Osteoblast (primary cell): ENCODE measurements around the gene TMEM14C. TPM values are rescaled to one million over a fixed set of nuclear protein-coding genes. Genes with fewer than 3 reads are reported as not detected.

Experiments
- DNase-seq: peaks from one replicate; pipeline ENCODE4 v3.0.0; 2011; ENCODE audit warnings: low spot score, mixed read lengths; ENCODE audit not compliant: insufficient read length; ENCODE audit errors: missing footprints
- H2AFZ ChIP-seq: 2 replicates; pipeline ENCODE4 v1.6.0; 2011; ENCODE audit warnings: mild to moderate bottlenecking, low read length
- H3K27ac ChIP-seq: 2 replicates; pipeline ENCODE4 v1.5.1; 2011; ENCODE audit warnings: mild to moderate bottlenecking, low read depth, low read length, moderate library complexity
- H3K27me3 ChIP-seq: 2 replicates; pipeline ENCODE4 v1.6.0; 2012; ENCODE audit warnings: mild to moderate bottlenecking, control low read depth, inconsistent platforms, low read length, moderate library complexity; ENCODE audit not compliant: insufficient read depth
- H3K36me3 ChIP-seq: 2 replicates; pipeline ENCODE4 v1.5.1; 2011; ENCODE audit warnings: mild to moderate bottlenecking, low read length, control low read depth, moderate library complexity; ENCODE audit not compliant: insufficient read depth
- H3K4me1 ChIP-seq: 2 replicates; pipeline ENCODE4 v1.5.1; 2011; ENCODE audit warnings: mild to moderate bottlenecking, low read length, control low read depth, moderate library complexity; ENCODE audit not compliant: insufficient read depth
- H3K4me2 ChIP-seq: 2 replicates; pipeline ENCODE4 v1.6.0; 2011; ENCODE audit warnings: mild to moderate bottlenecking, low read length; ENCODE audit not compliant: insufficient read depth
- H3K4me3 ChIP-seq: fragments of 200-600 bp; sonication (generic); 3 replicates; pipeline ENCODE4 v1.5.1; 2012; ENCODE audit warnings: mild to moderate bottlenecking, low read length, inconsistent platforms; ENCODE audit not compliant: insufficient read depth
- H3K79me2 ChIP-seq: 2 replicates; pipeline ENCODE4 v1.6.0; 2012; ENCODE audit warnings: mild to moderate bottlenecking, low read length, control low read depth, inconsistent platforms; ENCODE audit not compliant: insufficient read depth
- H3K9me3 ChIP-seq: 2 replicates; pipeline ENCODE4 v1.5.1; 2011; ENCODE audit warnings: low read depth, low read length, control low read depth
- H4K20me1 ChIP-seq: 2 replicates; pipeline ENCODE4 v1.6.0; 2012; ENCODE audit warnings: mild to moderate bottlenecking, low read length, control low read depth; ENCODE audit not compliant: insufficient read depth
- total RNA-seq: library from RNA; depleted of rRNA; stranded (reverse); fragments of >200 nt; gene quantifications from 2 replicates; pipeline ENCODE4 v1.2.3, GENCODE V29; 2012
- TF ChIP-seq, protein P1 (sequence below): IDR thresholded peaks from 2 replicates; pipeline ENCODE4 v1.5.1; 2011; ENCODE audit warnings: mild to moderate bottlenecking, low read depth, low read length, moderate library complexity; ENCODE audit errors: extremely low read depth

TMEM14C gene
- total RNA-seq, 1 donor = 131 TPM

DNA sequence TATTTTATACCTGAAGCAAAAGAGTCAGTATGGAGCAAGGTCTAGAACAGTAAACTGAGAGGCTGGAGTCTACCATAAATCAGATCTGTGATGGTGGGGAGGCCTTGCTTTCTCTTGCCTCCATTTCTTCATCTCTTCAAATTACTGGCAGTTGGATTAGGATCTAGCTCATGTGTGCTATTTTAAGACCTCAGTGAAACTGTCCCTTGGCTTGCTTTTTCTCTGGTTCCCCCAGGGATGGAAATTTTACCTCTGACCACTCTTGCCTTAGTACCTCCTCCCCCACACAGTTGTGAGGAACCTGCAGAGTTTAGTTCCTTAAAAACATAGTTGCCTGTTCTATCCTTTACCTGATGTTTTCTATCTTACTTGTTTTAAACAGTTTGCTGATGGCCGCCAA, 33.2 kb downstream of the TMEM14C start:
- DNase-seq = no peak
- Histone ChIP-seq H4K20me1 (peaks cover 8% of the 10 kb centered on the region), H3K4me1 (peaks cover 19% of the 10 kb centered on the region), H3K79me2 (peaks cover 35% of the 10 kb centered on the region), H3K9me3 (no peaks in the 10 kb centered on the region), H2AFZ (no peak overlapping the region), H3K27ac (no peak overlapping the region), H3K36me3 (peaks cover 44% of the 10 kb centered on the region), H3K4me2 (no peak overlapping the region), H3K4me3 (no peak overlapping the region), H3K27me3 (no peaks in the 10 kb centered on the region)
- TF ChIP-seq, protein P1, sequence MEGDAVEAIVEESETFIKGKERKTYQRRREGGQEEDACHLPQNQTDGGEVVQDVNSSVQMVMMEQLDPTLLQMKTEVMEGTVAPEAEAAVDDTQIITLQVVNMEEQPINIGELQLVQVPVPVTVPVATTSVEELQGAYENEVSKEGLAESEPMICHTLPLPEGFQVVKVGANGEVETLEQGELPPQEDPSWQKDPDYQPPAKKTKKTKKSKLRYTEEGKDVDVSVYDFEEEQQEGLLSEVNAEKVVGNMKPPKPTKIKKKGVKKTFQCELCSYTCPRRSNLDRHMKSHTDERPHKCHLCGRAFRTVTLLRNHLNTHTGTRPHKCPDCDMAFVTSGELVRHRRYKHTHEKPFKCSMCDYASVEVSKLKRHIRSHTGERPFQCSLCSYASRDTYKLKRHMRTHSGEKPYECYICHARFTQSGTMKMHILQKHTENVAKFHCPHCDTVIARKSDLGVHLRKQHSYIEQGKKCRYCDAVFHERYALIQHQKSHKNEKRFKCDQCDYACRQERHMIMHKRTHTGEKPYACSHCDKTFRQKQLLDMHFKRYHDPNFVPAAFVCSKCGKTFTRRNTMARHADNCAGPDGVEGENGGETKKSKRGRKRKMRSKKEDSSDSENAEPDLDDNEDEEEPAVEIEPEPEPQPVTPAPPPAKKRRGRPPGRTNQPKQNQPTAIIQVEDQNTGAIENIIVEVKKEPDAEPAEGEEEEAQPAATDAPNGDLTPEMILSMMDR = no peak

DNA sequence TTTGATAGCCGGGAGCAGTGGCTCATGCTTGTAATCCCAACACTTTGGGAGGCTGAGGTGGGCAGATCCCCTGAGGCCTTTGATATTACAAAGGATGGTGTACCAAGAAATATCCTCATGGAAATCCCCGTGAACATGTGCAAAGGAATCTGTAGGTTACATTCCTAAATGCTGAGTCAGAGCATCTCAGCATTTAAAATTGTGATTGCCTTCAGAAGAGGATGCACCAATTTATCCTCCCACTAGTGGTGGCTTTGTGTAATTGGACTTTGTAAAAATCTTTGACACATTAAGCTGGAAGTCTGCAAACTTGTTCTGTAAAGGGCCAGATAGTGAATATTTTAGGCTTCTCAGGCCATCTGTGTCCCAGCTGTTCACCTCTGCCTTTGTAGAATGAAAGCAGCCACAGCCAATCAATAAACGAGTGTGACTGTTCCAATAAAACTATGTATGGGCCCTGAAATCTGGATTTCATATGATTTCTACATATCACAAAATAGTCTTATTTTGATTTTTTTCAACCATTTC, 36.5 kb downstream of the TMEM14C start:
- H3K36me3 ChIP-seq = peaks cover 26% of the 10 kb centered on the region
- peak overlapping the region; percentile 19 for H3K4me2 ChIP-seq
- no peaks in the 10 kb centered on the region for H3K9me3 ChIP-seq
- peaks cover 6% of the 10 kb centered on the region for H4K20me1 ChIP-seq
- H3K4me3 ChIP-seq = no peak overlapping the region
- H3K27me3 ChIP-seq = no peaks in the 10 kb centered on the region
- no peak for DNase-seq
- TF ChIP-seq, protein P1 = peak; percentile 61
- peaks cover 10% of the 10 kb centered on the region for H3K79me2 ChIP-seq
- no peak overlapping the region for H2AFZ ChIP-seq
- H3K4me1 ChIP-seq = peaks cover 21% of the 10 kb centered on the region
- H3K27ac ChIP-seq = peak overlapping the region; percentile 64

DNA sequence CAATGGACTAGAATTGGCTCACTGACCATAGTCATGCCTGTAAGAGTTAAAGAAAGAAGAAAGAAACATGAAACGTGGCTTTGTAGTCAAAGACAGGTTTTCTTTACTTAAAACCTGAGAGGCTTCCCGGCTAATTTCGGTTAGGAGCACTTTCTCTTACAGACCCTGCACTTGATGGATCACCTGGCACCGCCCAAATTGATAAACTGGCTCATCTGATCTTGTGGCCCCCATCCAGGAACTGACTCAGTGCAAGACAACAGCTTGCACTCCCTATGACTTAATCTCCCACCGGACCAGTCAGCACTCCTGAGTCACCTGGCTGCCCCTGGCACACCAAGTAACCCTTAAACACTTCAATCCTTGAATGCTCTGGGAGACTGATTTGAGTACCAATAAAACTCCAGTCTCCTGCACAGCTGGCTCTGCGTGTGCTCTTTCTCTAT, 37.0 kb downstream of the TMEM14C start:
- H3K4me1 ChIP-seq = peaks cover 21% of the 10 kb centered on the region
- peak overlapping the region; percentile 64 for H3K27ac ChIP-seq
- H3K4me3 ChIP-seq = no peak overlapping the region
- peaks cover 21% of the 10 kb centered on the region for H3K36me3 ChIP-seq
- no peak for DNase-seq
- peaks cover under 1% of the 10 kb centered on the region for H4K20me1 ChIP-seq
- TF ChIP-seq, protein P1 = no peak
- H3K27me3 ChIP-seq = no peaks in the 10 kb centered on the region
- H2AFZ ChIP-seq = no peak overlapping the region
- no peaks in the 10 kb centered on the region for H3K9me3 ChIP-seq
- H3K4me2 ChIP-seq = peak overlapping the region; percentile 54
- peaks cover 4% of the 10 kb centered on the region for H3K79me2 ChIP-seq

GRCh38 chr6:10763006-10763405, 40.1 kb downstream of the TMEM14C start:
- Histone ChIP-seq H3K4me2 (no peak overlapping the region), H3K79me2 (no peaks in the 10 kb centered on the region), H3K9me3 (no peaks in the 10 kb centered on the region), H3K27me3 (no peaks in the 10 kb centered on the region), H3K4me3 (no peak overlapping the region), H2AFZ (no peak overlapping the region), H4K20me1 (no peaks in the 10 kb centered on the region), H3K27ac (no peak overlapping the region), H3K4me1 (peaks cover 21% of the 10 kb centered on the region), H3K36me3 (peaks cover 4% of the 10 kb centered on the region)
- no peak for DNase-seq
- TF ChIP-seq, protein P1 = no peak
